GM18502 (cell line): Measurements from ENCODE around the gene NAA25.

Source experiments
- ATAC-seq: cut with Tn5 transposase; IDR thresholded peaks from one replicate; pipeline ENCODE4 v1.9.1; 2021; ENCODE audit warnings: mild to moderate bottlenecking; ENCODE audit not compliant: unreplicated experiment, poor library complexity

The NAA25 gene

DNA sequence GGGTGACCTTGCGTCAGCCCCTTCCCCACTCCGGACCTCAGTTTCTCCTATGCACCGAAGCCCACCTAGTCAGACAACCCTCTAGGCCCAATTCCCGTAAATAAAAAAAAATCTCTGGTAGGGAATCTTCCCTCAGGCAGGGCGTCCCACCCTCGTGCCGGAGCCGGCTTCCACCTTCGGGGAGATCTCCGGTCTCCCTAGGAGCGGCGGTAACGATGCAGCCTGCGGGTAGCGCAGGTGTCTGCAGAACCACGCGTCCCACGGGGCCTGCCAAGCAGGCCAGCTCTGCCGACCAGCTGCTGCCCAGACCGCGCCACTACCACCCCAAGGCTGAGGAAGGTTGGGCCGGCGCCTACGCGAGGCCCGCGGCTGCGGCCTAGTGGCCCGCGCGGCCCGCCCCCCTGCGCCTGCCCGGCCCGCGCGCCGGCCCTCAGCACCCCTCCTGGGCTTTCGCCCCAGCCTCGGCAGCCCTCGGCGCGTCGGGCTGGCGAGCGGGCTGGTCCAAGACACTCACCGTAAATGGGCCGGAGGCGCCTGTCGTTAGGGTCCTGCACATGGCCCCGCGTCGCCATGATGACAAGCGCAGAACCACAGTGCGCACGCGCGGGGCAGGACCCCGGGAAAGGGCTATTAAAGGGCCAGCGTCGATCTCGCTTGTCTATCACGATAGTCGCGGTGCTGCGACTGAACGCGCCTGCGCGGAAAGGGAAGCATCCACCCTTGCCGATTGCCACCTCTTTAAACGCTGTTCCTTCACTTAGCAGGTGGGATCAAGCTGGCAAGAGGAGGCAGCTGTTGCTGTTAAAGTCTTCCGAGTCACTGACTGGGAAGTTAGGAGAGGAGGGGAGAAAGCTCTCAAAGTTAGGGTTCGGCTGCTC, at the start of gene NAA25:
NAA25 (minus strand) TSS at position 582 of the 878 bp plus-strand sequence; CDS start at position 572, 10 bp downstream.
- ATAC-seq, result peak; percentile 72

DNA sequence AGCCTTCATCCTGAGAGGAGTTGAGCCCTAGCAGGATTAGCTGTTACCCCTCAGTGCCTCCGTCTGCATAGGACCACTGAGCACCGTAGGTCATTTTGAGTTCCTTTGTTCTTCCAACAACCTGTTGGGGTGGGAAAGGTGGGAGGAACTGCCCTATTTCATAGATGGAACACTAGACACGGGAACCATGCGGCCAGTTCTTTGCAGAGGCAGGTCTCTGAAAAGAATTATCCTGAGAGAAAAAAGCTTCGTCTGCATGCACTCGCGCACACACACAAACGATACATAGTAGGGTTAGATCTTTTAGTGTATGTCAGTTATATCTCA, 45.3 kb upstream of the NAA25 start:
- ATAC-seq, result no peak

DNA sequence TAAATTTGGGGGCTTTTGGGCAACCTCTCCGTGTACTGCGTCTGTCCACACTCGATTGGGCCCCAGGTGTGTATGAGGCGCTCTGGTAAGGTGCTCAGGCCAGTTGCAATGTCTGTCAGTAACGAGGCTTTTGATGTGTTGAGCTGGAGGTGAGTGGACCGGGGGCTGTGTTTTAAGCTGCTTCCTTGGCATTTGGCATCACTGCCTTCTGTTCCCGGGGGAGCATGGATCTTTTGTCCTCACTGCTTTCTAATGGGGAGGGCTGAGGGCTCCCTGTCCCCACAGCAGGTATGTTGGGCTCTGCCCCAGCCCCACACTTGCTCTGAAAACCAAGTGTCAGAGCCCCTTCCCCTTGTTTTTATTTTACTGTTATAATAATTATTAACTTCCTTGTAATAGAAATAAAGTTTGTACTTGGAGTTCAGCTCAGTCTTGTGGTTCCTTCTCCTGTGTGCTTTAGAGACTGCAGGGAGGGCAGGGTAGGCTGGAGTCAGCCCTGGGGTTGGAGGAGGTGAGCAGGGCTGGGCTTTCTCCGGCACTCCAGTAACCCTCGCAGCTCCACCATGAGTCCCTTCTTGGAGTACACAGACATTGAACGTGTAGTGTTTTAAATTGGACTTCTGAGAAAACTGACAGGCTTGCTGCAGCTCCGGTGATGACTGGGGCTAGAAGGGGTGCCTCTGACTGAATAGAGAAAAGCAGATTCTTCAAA, 44.8 kb upstream of the NAA25 start:
- ATAC-seq, result no peak

DNA sequence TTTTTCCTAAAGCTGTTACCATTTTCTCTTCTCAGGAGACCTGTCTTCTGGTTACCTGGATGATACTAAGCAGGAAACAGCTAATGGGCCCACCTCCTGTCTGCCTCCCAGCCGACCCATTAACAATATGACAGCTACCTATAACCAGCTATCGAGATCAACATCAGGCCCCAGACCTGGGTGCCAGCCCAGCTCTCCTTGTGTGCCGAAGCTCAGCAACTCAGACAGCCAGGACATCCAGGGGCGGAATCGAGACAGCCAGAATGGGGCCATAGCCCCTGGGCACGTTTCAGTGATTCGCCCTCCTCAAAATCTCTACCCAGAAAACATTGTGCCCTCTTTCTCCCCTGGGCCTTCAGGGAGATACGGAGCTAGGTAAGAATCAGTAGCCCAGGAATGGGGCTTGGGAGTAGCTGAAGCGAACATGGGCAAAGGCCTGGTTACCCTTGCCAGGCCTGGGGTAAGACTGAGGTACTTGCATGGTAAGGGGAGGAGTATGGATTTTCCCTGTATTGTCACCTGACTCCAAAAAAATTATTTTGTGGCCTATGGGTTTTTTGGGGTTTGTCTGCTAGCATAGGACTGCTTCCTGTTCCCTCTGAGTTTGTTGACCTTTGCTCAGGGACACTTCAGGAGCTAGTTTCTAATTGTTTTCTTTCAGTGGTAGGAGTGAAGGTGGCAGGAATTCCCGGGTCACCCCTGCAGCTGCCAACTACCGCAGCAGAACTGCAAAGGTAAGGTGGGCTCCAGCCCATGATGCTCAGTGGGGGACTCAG, 43.4 kb upstream of the NAA25 start:
- ATAC-seq, result no peak

DNA sequence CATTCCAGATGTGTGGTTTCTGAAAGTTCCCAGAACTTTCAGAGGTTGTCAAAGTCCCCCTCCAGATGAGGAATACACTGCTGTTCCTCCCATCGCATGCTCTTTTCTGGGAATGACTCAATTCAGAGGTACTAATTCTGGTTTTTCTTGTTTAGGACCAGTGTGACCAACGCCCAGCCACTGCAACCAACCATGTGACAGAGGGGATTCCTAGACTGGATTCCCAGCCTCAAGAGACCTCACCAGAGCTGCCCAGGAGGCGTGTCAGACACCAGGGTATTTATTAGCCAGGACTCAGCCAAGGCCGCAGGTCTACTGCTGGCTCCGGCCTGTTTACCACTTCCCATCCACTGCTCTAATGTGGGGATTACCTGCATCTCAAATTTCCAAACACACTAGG, 41.0 kb upstream of the NAA25 start:
- no peak for ATAC-seq

DNA sequence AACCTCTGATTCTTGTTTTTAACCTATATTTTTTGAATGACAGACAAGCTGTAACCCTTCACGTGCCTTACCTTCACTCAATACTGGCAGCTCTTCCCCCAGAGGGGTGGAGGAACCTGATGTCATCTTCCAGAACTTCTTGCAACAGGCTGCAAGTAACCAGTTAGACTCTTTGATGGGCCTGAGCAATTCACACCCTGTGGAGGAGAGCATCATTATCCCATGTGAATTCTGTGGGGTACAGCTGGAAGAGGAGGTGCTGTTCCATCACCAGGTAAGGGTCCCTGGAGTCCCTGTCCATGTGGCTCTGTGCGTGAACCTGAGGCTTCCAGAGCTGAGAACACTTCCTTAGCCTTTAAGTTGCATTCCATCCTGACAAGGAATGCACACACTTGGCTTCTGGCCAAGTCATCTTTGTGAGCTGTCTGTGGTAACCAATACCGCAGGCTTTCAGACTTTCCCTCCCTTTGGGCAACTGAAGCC, 39.5 kb upstream of the NAA25 start:
- no peak for ATAC-seq

DNA sequence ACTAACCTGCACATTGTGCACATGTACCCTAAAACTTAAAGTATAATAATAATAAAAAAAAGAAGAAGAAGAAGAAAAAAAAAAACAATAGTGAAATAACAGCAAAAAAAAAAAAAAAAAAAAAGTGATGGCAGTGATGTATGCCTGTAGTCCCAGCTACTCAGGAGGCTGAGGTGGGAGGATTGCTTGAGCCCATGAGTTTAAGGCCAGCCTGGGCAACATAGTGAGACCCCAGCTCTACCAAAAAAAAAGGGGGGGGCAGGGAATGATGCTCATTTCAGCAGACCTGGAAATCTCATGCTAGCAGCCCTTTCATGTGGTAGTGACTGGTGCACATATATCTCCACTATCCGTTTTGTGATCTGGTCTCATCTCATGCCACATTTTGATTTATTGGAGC, 37.5 kb upstream of the NAA25 start:
- ATAC-seq, result no peak

DNA sequence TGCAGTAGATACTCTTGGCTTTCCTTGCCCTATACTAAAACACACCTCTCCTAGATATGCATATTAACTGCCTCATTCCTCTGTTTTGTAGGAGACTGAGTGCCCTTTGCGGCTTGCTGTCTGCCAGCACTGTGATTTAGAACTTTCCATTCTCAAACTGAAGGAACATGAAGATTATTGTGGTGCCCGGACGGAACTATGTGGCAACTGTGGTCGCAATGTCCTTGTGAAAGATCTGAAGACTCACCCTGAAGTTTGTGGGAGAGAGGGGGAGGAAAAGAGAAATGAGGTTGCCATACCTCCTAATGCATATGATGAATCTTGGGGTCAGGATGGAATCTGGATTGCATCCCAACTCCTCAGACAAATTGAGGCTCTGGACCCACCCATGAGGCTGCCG, 32.1 kb upstream of the NAA25 start:
- ATAC-seq, result no peak

DNA sequence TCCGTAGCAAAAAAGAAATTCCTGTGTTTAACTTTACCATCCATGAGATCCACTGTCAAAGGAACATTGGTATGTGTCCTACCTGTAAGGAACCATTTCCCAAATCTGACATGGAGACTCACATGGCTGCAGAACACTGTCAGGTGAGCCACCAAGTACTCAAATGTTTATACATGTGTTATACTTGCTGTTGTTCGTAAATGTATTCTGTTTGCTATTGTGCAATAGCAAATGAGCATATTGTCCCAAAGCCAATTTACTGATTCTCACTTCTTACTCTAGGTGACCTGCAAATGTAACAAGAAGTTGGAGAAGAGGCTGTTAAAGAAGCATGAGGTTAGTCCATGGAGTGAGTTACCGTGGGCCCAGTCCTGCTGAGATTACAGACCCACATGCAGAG, 26.1 kb upstream of the NAA25 start:
- no peak for ATAC-seq

DNA sequence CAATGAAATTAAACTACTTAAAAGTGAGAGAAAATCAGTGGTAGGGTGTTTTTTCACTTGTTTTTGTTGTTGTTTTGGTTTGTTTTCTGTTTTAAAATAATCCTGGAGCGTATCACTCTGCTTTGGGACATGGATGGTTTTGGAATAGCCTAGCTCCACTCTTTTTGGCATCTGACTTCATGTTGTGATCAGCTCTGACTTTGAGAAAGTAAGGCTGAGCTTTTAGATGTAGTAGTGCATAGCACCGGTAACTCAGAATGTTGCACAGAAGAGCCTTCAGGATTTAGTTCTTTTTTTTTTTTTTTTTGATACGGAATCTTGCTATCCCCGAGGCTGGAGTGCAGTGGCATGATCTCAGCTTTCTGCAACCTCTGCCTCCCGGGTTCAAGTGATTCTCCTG, 24.8 kb upstream of the NAA25 start:
- ATAC-seq, result no peak

DNA sequence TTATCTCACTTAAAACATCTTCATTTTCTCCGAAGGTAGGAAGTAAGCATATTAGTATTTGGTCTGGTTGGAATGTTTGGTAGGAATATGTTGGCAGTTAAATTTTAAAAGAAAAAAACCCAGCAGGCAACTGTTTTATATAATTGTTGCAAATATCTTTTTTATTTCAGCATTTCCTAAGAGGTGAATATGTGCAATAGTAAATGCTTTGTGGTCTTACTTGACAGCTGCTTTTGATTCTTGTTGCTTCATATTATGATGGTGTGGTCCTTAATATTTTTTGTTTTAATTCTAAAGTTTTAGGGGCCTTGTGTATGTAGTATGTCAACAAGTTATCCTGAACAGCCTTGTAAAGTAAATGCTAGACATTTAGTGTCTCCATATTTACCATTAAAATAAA, 23.1 kb upstream of the NAA25 start:
- ATAC-seq, result no peak

DNA sequence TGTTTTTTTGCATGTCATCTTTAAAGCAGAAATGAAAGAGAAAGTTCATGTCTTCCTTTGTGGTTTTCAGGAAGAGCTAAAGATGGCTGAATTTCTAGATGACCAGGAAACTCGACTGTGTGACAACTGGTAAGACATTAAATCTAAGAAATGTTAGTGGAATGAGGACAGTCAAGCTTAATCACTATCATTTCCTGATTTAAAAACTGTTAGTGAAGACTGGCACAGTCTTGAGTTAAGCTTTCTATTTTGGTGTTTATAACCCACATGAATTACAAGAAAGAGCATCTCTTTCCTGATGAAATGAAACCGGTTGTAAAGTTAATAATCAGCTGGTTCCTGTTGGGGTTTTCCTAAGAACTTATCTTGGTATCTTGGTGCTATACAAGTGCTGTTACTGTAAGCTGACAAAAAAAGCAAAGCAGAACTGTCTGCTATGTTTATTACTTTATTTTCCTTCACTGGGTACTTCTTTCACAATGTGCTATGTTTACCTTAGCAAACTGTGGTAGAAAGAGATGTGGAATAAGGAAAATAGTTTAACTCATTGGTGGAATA, 21.9 kb upstream of the NAA25 start:
- ATAC-seq, result peak; percentile 66

DNA sequence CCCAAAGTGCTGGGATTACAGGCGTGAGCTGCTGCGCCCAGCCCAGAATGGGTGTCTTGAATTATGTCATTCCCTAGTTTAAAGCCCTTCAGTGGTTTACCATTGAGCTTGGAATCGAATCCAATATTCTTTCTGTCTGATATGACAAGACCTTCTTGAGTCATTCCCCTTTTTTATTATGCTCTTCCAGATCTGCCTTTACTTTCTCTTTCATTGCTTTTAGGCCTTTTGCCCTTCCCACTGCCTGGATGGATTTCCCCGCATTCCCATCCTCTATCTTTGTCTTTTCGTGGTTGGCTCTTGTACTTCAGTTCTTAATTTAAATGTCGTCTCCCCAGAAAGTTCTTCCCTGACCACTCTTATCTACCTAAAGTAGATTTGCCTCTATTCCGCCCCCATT, 18.3 kb upstream of the NAA25 start:
- ATAC-seq, result no peak

DNA sequence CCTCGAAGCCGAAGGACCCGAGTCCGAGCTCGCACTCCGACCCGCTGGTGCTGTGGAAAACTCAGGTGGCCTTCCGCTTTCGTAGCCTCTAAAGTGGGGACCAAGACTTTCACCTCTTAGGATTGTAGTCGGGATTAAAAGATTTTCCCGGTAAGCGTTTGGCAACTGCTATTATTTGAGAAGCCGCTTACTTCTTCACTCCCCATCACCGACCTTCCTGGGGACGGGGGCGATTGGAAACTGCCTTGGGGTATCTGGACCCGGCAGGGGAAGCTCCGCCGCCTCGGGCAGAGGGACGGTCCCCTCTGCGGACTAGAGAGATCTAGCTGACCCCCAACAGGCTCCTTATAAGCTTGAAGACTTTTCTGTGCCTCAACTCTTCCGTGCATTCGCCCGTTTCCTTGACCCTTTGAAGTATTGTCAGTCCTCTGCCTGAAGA, 17.4 kb upstream of the NAA25 start:
- no peak for ATAC-seq

DNA sequence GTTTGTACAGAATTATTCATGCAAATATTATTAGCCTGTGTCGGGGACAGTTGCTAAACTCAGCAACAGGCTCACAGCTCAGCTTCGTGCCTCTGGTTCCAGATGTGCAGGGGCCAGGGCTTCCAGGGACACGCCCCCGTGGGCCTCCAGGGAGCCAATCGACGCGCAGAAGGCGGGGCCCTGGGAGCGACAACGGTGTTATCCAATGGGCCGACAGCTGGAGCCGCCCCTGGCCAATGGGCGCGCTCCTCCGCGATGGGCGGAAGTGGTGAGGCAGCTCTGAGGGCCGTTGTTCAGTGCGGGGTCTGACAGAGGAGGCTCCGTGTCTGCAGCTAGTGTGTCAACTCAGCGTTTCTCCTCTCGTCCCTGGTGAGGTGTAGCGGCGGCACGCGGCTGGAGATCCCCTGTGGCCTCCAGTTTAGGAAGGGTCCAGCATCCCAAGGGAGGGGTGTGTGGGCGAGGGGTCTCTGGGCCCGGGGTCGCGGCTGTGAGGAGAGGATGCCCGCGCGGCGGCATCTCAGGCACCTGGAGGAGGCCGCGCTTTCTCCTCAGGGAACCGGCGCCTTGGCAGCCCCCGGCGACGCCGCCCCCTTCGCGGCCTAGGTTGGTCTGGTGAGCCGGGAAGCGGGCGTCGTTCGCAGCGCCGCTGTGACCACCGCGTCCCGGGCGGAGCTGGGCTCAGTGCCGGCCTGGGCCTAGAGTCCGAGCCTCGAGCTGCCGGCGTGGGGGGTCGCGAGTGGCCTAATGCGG, 16.8 kb upstream of the NAA25 start, which contains the start of gene TRAFD1:
TRAFD1 (plus strand) TSS at position 311 of the 750 bp plus-strand sequence. CDS start 4,963 bp downstream, outside the sequence.
- ATAC-seq, result peak; percentile 93

DNA sequence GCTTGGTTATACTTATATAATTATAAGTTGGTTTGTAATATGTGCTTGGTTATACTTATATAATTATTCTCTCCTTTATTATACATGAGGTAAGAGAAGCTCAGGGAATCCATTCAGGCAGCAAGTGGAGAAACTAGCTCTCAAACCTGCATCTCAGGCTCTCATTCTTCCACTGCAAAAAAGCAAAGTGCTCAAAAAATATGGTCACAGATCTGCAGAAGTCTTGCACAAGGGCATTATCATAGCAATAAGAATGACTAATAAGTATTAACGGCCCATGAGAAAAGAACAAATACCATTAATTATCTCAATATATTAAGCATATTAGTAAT, 16.3 kb upstream of the NAA25 start:
- no peak for ATAC-seq

DNA sequence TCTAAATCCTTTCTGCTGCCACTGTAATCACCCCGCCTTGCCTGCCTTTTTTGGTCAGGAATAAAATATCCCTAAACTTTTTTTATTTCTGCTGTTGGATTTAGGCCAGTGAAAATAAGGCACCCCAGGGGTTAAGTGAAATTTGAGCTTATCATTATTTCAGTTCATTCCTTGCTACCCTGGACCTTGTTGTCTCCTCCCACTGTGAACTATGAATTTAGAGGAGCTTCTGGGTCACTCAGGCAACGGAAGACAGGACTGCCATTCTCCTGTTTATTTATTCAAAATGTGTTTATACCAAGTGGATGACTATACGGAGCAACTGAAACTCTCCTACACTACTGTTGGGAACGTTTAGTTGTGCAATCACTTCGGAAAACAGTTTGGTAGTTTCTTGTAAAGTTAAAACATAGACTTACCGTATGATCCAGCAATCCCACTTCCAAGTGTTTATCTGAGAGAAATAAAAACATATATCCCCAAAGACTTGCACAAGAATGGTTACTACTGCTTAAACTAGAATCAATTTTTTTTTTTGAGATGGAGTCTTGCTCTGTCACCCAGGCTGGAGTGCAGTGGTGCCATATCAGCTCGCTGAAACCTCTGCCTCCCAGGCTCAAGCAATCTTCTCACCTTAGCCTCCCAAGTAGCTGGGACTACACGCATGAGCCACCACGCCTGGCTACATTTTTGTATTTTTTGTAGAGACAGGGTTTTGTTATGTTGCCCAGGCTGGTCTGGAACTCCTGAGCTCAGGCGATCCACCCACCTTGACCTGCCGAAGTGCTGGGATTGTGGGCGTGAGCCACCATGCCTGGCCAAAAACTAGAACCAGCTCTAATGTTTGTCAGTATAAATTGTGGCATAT, 14.5 kb upstream of the NAA25 start:
- ATAC-seq, result no peak

DNA sequence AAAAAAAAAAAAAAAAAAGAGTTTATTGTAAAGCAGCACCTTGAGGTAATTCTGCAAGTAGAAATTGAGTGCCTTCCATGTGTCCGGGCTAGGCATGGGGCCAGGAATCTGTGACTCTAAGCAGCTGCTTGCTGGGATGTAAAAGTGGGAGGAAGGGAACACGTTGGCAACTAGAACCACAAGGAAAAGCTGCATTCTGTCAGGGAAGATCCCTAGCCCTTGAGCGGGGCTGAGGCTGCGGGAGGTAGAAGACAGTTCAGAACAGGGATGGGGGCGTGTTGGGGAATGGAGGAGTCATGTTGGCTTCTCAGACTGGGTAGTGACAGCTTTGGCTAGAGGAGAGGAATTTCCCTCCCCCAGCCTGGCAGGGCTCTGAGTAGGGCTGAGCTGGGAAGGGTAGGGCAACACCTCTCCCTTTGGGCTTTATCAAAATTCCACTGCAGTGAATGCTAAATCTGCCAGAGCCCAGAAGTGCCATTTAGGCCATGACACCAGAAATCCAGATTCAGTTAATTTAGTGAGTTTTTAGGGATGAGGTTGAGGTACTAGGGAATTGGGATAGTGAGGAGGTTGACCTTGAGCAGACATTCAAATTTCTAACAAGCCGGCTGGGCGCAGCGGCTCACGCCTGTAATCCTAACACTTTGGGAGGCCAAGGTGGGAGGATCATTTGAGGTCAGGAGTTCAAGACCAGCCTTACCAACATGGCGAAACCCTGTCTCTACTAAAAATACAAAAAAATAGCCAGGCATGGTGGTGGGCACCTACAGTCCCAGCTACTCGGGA, 13.4 kb upstream of the NAA25 start:
- ATAC-seq, result no peak
